Endothelial cell of umbilical vein (primary cell): ENCODE data around the gene ANGPTL5.

Experiments used
- CTCF ChIP-seq, 2 donors: IDR thresholded peaks; 1 replicate in 1 of 2; 2 replicates in 1 of 2; pipeline ENCODE4 v1.5.1; 2011; ENCODE audit warnings: low read length in 2 of 2, mild to moderate bottlenecking in 2 of 2, moderate library complexity in 2 of 2, control low read depth in 1 of 2, inconsistent platforms in 1 of 2, low read depth in 1 of 2; ENCODE audit not compliant: insufficient read depth in 1 of 2; ENCODE audit errors: extremely low read depth in 1 of 2
- JUN ChIP-seq: IDR thresholded peaks from 2 replicates; pipeline ENCODE4 v1.6.1; 2011; ENCODE audit warnings: borderline replicate concordance, low read depth; ENCODE audit not compliant: insufficient read length, insufficient read depth
- POLR2A ChIP-seq: IDR thresholded peaks from 2 replicates; pipeline ENCODE4 v1.6.1; 2012; ENCODE audit warnings: low read depth, mild to moderate bottlenecking, control low read depth, low read length
- POLR2AphosphoS5 ChIP-seq: IDR thresholded peaks from 2 replicates; pipeline ENCODE4 v1.6.1; 2012; ENCODE audit warnings: low read depth, mild to moderate bottlenecking, control low read depth, low read length, moderate library complexity; ENCODE audit not compliant: insufficient read depth

DNA sequence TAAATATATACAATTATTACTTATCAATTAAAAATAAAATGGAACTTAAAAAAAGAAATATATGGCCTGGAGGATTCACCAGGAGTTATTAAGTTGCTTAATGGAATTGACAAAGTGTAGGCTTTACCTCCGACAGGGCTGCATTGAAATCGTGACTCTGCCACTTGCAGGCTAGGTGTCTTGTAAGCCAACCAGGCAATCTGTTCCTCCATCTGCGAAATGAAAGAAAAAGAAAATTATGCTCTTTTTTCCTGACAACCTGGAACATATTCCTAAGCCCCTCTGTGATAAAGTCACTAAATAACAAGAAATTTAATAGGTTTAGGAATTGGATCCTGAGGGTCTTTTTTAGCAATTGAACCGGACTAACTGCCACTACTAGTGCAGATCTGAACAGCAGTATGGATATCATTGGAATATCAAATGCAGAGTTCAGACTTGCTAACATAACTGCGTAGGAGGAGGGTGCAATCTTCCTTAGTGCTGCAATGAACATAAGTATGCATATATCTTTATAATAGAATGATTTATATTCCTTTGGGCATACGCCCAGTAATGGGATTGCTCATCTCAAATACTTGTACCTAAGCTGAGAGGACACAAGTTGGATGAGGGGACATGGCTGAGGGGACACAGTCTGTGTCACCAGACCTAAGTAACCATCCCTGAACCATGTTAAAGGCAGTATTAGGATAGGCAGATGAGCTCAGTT, 44.0 kb downstream of the ANGPTL5 start:
- TF ChIP-seq CTCF (IDR thresholded peaks at IDR 0.05; ENCODE audit: extremely low read depth in 1 of 2, insufficient read depth in 1 of 2, low read depth in 1 of 2, low read length in 2 of 2) (no peak), POLR2A (no peak), JUN (no peak), POLR2AphosphoS5 (no peak)
